ENCODE measurements around the gene SUSD4. TPM values are rescaled to one million over a fixed set of nuclear protein-coding genes. Genes with fewer than 3 reads are reported as not detected.

Gene SUSD4
- total and polyA plus RNA-seq, 8 donors: 2.0 to 29.2 (median 25.0) TPM

DNA sequence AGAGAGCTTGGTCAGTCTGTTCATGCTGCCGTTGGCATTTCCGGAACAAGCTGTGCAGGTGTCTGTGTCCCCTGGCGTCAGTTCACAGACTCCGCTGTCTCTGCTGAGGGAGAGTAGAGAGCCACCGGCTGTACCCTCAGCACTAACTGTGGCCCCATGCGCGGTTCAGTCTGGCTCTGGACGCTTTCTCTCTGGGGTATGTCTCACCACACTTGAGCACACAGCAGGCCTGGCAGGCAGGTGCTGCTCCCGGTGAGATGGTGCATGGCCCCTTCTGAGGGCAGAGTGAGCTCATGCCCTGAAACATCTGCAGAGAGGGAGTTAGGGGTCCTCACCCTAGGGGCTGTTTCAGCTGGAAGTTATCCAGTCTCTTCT lies 161.0 kb downstream of the SUSD4 start:
- H3K9me3 ChIP-seq: no peaks in the 10 kb centered on the region
- TF ChIP-seq CTCF (IDR thresholded peaks at IDR 0.05): no peak
- no peak overlapping the region for H3K4me3 ChIP-seq
- ATAC-seq (no peak), DNase-seq (peak in 1 of 4 donors; percentile 55)
- intact Hi-C loops (cut with DNase I): no loop called here
- H3K27me3 ChIP-seq: no peaks in the 10 kb centered on the region
- H3K27ac ChIP-seq: no peak overlapping the region
- H3K4me1 ChIP-seq: no peaks in the 10 kb centered on the region
- no peaks in the 10 kb centered on the region for H3K36me3 ChIP-seq

DNA sequence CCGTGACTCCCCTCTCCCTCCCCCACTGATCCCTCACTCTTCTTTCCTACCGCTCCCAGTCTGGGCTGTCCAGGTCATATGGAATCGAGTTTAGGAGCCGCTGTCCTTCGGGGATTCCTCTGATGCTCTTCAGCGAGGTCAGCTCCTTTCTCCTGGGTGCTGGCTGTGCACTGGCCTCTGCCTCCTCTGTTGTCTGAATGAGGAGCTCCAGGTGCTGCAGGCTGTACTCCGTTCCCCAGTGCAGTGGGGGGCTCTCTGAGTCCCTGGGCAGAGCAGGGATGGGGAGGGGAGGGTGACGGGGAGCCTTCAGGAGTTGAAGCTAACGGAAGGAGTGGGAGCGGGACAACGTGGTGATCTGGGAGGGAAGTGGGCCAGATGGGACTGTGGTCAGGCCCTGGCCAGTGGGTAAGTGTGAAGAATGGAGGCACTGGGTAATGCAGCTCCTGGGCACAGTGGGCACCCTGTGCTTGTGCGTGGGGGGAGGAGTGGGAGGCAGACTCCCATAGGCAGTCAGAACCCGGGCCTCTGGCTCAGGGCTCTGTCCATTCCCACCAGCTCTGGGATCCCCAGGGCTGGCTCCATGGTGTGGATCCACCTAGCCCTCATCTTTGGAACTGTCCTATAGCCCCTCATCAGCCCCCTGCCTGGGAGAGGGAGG lies 161.5 kb downstream of the SUSD4 start:
- H3K4me3 ChIP-seq: no peak overlapping the region
- H3K4me1 ChIP-seq: no peaks in the 10 kb centered on the region
- no peaks in the 10 kb centered on the region for H3K9me3 ChIP-seq
- no peaks in the 10 kb centered on the region for H3K27me3 ChIP-seq
- intact Hi-C loops (cut with DNase I): no loop called here
- TF ChIP-seq CTCF (IDR thresholded peaks at IDR 0.05): no peak
- no peak for ATAC-seq
- no peaks in the 10 kb centered on the region for H3K36me3 ChIP-seq
- DNase-seq: peak in 1 of 4 donors; percentile 51
- H3K27ac ChIP-seq: no peak overlapping the region

DNA sequence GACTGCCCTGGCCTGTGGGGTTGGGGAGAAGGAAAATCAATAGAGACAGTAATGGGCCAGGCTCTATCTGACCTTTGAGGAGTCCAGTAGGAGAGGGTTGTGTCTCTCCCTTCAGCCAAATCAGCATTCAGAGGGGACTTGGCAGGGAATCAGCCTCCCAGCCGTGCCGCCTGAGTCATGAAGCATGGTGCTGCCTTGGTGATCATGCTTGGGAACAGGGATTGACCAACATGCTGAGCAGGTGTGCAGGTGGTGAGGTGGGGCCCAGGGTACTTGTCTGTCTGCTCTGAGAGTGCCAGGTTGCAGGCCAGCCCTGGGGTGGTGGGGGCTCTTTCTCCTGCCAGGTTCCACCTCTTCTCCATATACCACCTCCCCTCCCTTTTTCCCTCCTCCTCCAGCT lies 162.0 kb downstream of the SUSD4 start:
- Histone ChIP-seq H3K4me3 (no peak overlapping the region), H3K4me1 (no peaks in the 10 kb centered on the region), H3K27me3 (no peaks in the 10 kb centered on the region), H3K27ac (no peak overlapping the region), H3K36me3 (no peaks in the 10 kb centered on the region), H3K9me3 (no peaks in the 10 kb centered on the region)
- intact Hi-C loops (cut with DNase I): no loop called here
- ATAC-seq: no peak
- DNase-seq: peak in 1 of 4 donors; percentile 47
- TF ChIP-seq CTCF (IDR thresholded peaks at IDR 0.05): no peak

- no peak for DNase-seq
- ATAC-seq: no peak
- H3K36me3 ChIP-seq: no peaks in the 10 kb centered on the region
- H3K4me3 ChIP-seq: no peak overlapping the region
- no peak overlapping the region for H3K27ac ChIP-seq
- H3K27me3 ChIP-seq: no peaks in the 10 kb centered on the region
- no peaks in the 10 kb centered on the region for H3K9me3 ChIP-seq
- intact Hi-C loops (cut with DNase I): no loop called here
- H3K4me1 ChIP-seq: no peaks in the 10 kb centered on the region
- no peak for TF ChIP-seq CTCF (IDR thresholded peaks at IDR 0.05)
Observed at GRCh38 chr1:223200903-223201302, 163.1 kb downstream of the SUSD4 start.

GRCh38 chr1:223199094-223199647 lies 164.8 kb downstream of the SUSD4 start:
- Histone ChIP-seq H3K27me3 (no peaks in the 10 kb centered on the region), H3K36me3 (no peaks in the 10 kb centered on the region), H3K4me1 (no peaks in the 10 kb centered on the region), H3K27ac (no peak overlapping the region), H3K9me3 (no peaks in the 10 kb centered on the region), H3K4me3 (no peak overlapping the region)
- intact Hi-C loops (cut with DNase I): no loop called here
- no peak for ATAC-seq
- no peak for TF ChIP-seq CTCF (IDR thresholded peaks at IDR 0.05)
- no peak for DNase-seq

Measured in left lung (tissue), 10 donors.